Mesendoderm (in vitro differentiated cells): Measurements from ENCODE around the gene FSTL4.
A peak's percentile ranks its signal among the peaks of the same experiment; 100 is the strongest.

Source experiments
- DNase-seq: peaks from one replicate; pipeline ENCODE4 v3.0.0; 2013
- H2AK5ac ChIP-seq: 2 replicates; pipeline ENCODE4 v1.6.1; 2013; ENCODE audit warnings: low read length, inconsistent platforms
- H2BK120ac ChIP-seq: 2 replicates; pipeline ENCODE4 v1.6.1; 2013; ENCODE audit warnings: low read depth, mild to moderate bottlenecking, low read length, moderate library complexity, mixed read lengths
- H2BK15ac ChIP-seq: replicated peaks from 2 replicates; pipeline ENCODE4 v1.6.1; 2013; ENCODE audit warnings: low read depth, mild to moderate bottlenecking, moderate library complexity
- H2BK5ac ChIP-seq: 2 replicates; pipeline ENCODE4 v1.6.1; 2013; ENCODE audit warnings: low read length, inconsistent platforms
- H3K18ac ChIP-seq: 2 replicates; pipeline ENCODE4 v1.6.1; 2013; ENCODE audit warnings: mild to moderate bottlenecking, low read length, mixed read lengths
- H3K23ac ChIP-seq: one replicate; pipeline ENCODE4 v1.6.1; 2013; ENCODE audit warnings: low read length
- H3K27ac ChIP-seq: 2 replicates; pipeline ENCODE4 v1.5.1; 2013; ENCODE audit warnings: low read depth, mild to moderate bottlenecking, inconsistent platforms, low read length, moderate library complexity
- H3K27me3 ChIP-seq: 2 replicates; pipeline ENCODE4 v1.6.1; 2013; ENCODE audit warnings: low read length, control low read depth, mild to moderate bottlenecking, inconsistent platforms; ENCODE audit not compliant: insufficient read depth, poor library complexity
- H3K36me3 ChIP-seq: 2 replicates; pipeline ENCODE4 v1.6.1; 2013; ENCODE audit warnings: low read length, inconsistent platforms; ENCODE audit not compliant: control insufficient read depth, insufficient read depth
- H3K4ac ChIP-seq: one replicate; pipeline ENCODE4 v1.6.1; 2013; ENCODE audit warnings: low read depth, mild to moderate bottlenecking, low read length, moderate library complexity
- H3K4me1 ChIP-seq: 2 replicates; pipeline ENCODE4 v1.6.1; 2013; ENCODE audit warnings: low read depth, low read length, inconsistent platforms; ENCODE audit not compliant: control insufficient read depth
- H3K4me2 ChIP-seq: 2 replicates; pipeline ENCODE4 v1.6.1; 2013; ENCODE audit warnings: low read length
- H3K4me3 ChIP-seq: 2 replicates; pipeline ENCODE4 v1.5.1; 2013; ENCODE audit warnings: mild to moderate bottlenecking, low read length
- H3K56ac ChIP-seq: one replicate; pipeline ENCODE4 v1.6.1; 2013; ENCODE audit warnings: low read length
- H3K79me1 ChIP-seq: 2 replicates; pipeline ENCODE4 v1.6.1; 2013; ENCODE audit warnings: low read length, inconsistent platforms
- H3K79me2 ChIP-seq: 2 replicates; pipeline ENCODE4 v1.6.1; 2013; ENCODE audit warnings: mild to moderate bottlenecking, low read length; ENCODE audit not compliant: control insufficient read depth, insufficient read depth
- H3K9ac ChIP-seq: 2 replicates; pipeline ENCODE4 v1.6.1; 2013; ENCODE audit warnings: low read length, inconsistent platforms
- H4K5ac ChIP-seq: one replicate; pipeline ENCODE4 v1.6.1; 2013; ENCODE audit warnings: low read length
- H4K8ac ChIP-seq: one replicate; pipeline ENCODE4 v1.6.1; 2013; ENCODE audit warnings: low read depth, mild to moderate bottlenecking, control low read depth, low read length, moderate library complexity
- WGBS: extraction: QIAGEN DNeasy Blood & Tissue Kit; methylation state at CpG from one replicate; pipeline ENCODE4 v1.1.7; 2013; ENCODE audit warnings: low lambda C conversion rate, missing lambda C conversion rate; ENCODE audit not compliant: insufficient coverage; ENCODE audit errors: extremely low coverage; 5-methylcytosine and 5-hydroxymethylcytosine counted together

Gene FSTL4

GRCh38 chr5:133297293-133297692, 315.0 kb downstream of the FSTL4 start:
- WGBS = no CpG with 5 or more reads among the region's 5 CpGs
- Histone ChIP-seq H3K4ac (no peak overlapping the region), H3K23ac (no peak overlapping the region), H3K9ac (no peak overlapping the region), H3K4me3 (no peak overlapping the region), H3K56ac (no peak overlapping the region), H4K5ac (no peak overlapping the region), H2BK5ac (no peak overlapping the region), H2AK5ac (no peak overlapping the region), H3K27ac (no peak overlapping the region), H2BK120ac (no peak overlapping the region), H3K36me3 (no peaks in the 10 kb centered on the region), H3K27me3 (no peaks in the 10 kb centered on the region), H2BK15ac (no peak overlapping the region), H3K79me2 (no peaks in the 10 kb centered on the region), H4K8ac (no peak overlapping the region), H3K79me1 (no peaks in the 10 kb centered on the region), H3K4me1 (no peaks in the 10 kb centered on the region), H3K18ac (no peak overlapping the region), H3K4me2 (no peak overlapping the region)
- no peak for DNase-seq

GRCh38 chr5:133296624-133297023, 315.7 kb downstream of the FSTL4 start:
- whole genome bisulfite sequencing = no CpG with 5 or more reads among the region's 5 CpGs
- Histone ChIP-seq H3K4ac (no peak overlapping the region), H2BK120ac (no peak overlapping the region), H2BK15ac (no peak overlapping the region), H3K79me1 (no peaks in the 10 kb centered on the region), H3K27ac (no peak overlapping the region), H3K56ac (no peak overlapping the region), H2AK5ac (no peak overlapping the region), H3K9ac (no peak overlapping the region), H3K4me3 (no peak overlapping the region), H3K23ac (no peak overlapping the region), H3K36me3 (no peaks in the 10 kb centered on the region), H3K79me2 (no peaks in the 10 kb centered on the region), H3K18ac (no peak overlapping the region), H3K4me2 (no peak overlapping the region), H4K5ac (no peak overlapping the region), H3K27me3 (no peaks in the 10 kb centered on the region), H3K4me1 (no peaks in the 10 kb centered on the region), H2BK5ac (no peak overlapping the region), H4K8ac (no peak overlapping the region)
- no peak for DNase-seq

DNA sequence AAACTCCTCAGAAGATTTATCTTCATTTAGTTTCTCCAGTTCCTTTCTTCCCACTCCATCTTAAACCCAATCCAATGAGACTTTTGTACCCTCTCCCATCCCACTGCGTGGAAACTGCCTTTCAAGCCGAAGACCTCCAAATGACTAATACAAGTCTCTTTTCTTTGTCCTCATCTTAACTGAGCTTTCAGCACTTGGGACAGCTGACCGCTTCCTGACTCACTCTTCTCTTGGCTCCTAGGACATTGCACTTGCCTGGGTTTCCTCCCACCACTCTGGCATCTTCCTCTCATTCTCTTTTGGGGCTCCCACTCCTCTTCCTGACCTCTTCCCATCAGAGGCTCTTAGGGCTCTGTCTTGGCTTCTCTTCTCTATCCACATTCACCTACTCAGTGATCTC, 316.8 kb downstream of the FSTL4 start:
- Histone ChIP-seq H2BK15ac (no peak overlapping the region), H2BK5ac (no peak overlapping the region), H3K4ac (no peak overlapping the region), H2AK5ac (no peak overlapping the region), H3K79me2 (no peaks in the 10 kb centered on the region), H4K5ac (no peak overlapping the region), H3K9ac (no peak overlapping the region), H4K8ac (no peak overlapping the region), H3K4me2 (no peak overlapping the region), H3K79me1 (no peaks in the 10 kb centered on the region), H3K23ac (no peak overlapping the region), H3K27ac (no peak overlapping the region), H3K56ac (no peak overlapping the region), H3K4me1 (no peaks in the 10 kb centered on the region), H3K4me3 (no peak overlapping the region), H3K36me3 (no peaks in the 10 kb centered on the region), H2BK120ac (no peak overlapping the region), H3K18ac (no peak overlapping the region), H3K27me3 (no peaks in the 10 kb centered on the region)
- no peak for DNase-seq
- no CpG with 5 or more reads among the region's 3 CpGs for WGBS

GRCh38 chr5:133294380-133294779, 318.0 kb downstream of the FSTL4 start:
- WGBS = no CpG with 5 or more reads among the region's 3 CpGs
- no peak overlapping the region for H2BK5ac ChIP-seq

DNA sequence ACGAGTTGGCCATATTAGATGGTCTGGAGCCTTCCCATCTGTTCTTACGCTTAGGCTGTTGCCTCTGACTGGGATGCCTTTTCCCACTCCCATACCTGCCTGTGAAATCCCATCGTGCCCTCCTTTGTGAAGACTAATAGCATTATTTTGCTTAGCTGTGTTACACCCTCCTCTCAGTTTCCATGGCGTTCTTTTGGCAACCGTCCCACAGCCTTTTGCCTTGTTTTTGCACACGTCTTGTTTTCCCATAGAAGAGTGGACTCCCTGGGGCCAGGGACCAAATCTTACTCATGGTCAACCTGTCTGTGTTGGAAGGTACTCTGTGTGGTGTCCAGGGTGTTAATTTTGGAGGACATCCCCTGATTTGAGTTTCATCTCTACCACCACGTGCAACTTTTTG, 318.4 kb downstream of the FSTL4 start:
- Histone ChIP-seq H3K79me2 (no peaks in the 10 kb centered on the region), H3K27me3 (no peaks in the 10 kb centered on the region), H3K23ac (no peak overlapping the region), H2BK120ac (no peak overlapping the region), H2AK5ac (no peak overlapping the region), H3K27ac (no peak overlapping the region), H3K4me2 (no peak overlapping the region), H4K8ac (no peak overlapping the region), H2BK5ac (no peak overlapping the region), H3K4ac (no peak overlapping the region), H3K36me3 (no peaks in the 10 kb centered on the region), H3K4me1 (no peaks in the 10 kb centered on the region), H3K18ac (no peak overlapping the region), H3K56ac (no peak overlapping the region), H2BK15ac (no peak overlapping the region), H4K5ac (no peak overlapping the region), H3K9ac (no peak overlapping the region), H3K79me1 (no peaks in the 10 kb centered on the region), H3K4me3 (no peak overlapping the region)
- no CpG with 5 or more reads among the region's 7 CpGs for WGBS
- DNase-seq = no peak

More at GRCh38 chr5:133294380-133294779, 318.0 kb downstream of the FSTL4 start:
- H3K9ac ChIP-seq = no peak overlapping the region
- no peak overlapping the region for H3K23ac ChIP-seq
- no peak overlapping the region for H3K4me2 ChIP-seq
- no peak overlapping the region for H3K18ac ChIP-seq
- H3K79me2 ChIP-seq = no peaks in the 10 kb centered on the region
- H2BK15ac ChIP-seq = no peak overlapping the region
- no peak overlapping the region for H3K27ac ChIP-seq
- no peak overlapping the region for H3K4ac ChIP-seq
- H3K27me3 ChIP-seq = no peaks in the 10 kb centered on the region
- H3K4me1 ChIP-seq = no peaks in the 10 kb centered on the region
- no peak overlapping the region for H3K4me3 ChIP-seq
- no peaks in the 10 kb centered on the region for H3K36me3 ChIP-seq
- H4K8ac ChIP-seq = no peak overlapping the region
- no peaks in the 10 kb centered on the region for H3K79me1 ChIP-seq
- no peak overlapping the region for H2BK120ac ChIP-seq
- no peak for DNase-seq
- no peak overlapping the region for H3K56ac ChIP-seq
- no peak overlapping the region for H4K5ac ChIP-seq
- no peak overlapping the region for H2AK5ac ChIP-seq

DNA sequence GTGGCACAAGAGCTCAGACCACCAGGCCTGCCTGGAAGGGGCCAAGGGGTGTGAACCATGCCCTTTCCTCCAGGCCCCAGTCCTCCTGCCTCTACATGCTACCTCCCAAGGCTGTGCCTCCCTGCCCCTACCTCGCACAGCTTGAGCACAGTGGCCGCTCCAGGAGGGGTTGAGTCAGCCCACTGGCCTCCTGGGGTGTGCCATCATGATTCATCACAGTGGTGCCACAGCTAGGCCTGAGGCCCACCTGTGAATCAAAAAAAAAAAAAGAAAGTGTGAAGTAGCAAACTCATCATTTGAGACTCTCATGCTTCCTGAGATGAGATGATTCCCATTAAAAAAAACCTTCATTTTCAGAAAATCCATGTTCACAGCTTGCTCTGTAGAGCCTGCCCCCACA, 320.0 kb downstream of the FSTL4 start:
- Histone ChIP-seq H3K4ac (no peak overlapping the region), H3K4me3 (no peak overlapping the region), H3K23ac (no peak overlapping the region)

More for the DNA sequence above, 320.0 kb downstream of the FSTL4 start:
- no peak overlapping the region for H2AK5ac ChIP-seq
- no peak overlapping the region for H4K8ac ChIP-seq
- no peak overlapping the region for H2BK5ac ChIP-seq
- peak; percentile 14 for DNase-seq
- H3K79me2 ChIP-seq = no peaks in the 10 kb centered on the region
- no peak overlapping the region for H3K4me2 ChIP-seq
- no peaks in the 10 kb centered on the region for H3K79me1 ChIP-seq
- no peak overlapping the region for H3K27ac ChIP-seq
- no peak overlapping the region for H3K9ac ChIP-seq
- no peaks in the 10 kb centered on the region for H3K36me3 ChIP-seq
- H3K4me1 ChIP-seq = no peaks in the 10 kb centered on the region
- no peak overlapping the region for H3K18ac ChIP-seq
- H2BK120ac ChIP-seq = no peak overlapping the region
- no CpG with 5 or more reads among the region's 2 CpGs for WGBS
- H2BK15ac ChIP-seq = no peak overlapping the region
- no peak overlapping the region for H3K56ac ChIP-seq
- no peak overlapping the region for H4K5ac ChIP-seq
- no peaks in the 10 kb centered on the region for H3K27me3 ChIP-seq
